ENCODE measurements around the gene PGAP2. TPM values are rescaled to one million over a fixed set of nuclear protein-coding genes. Genes with fewer than 3 reads are reported as not detected.

The PGAP2 gene
- total RNA-seq, 4 donors from 2014 or later = 55.4 to 81.2 (median 66.7) TPM

DNA sequence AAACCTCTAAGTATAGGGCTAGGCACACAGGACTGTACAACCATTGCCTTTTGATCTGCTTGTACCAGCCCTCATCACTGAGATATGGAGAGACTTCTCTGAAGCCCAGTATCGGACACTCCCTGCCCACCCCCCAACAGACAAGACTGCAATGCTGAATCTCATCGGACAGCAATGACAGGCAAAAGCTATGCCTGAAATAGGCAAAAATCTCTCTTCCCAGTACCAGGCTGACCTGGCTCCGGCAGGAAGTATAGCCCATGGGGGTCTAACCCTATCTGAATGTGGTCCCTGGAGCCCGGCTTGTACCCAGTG is 25.9 kb downstream of the PGAP2 start:
- Histone ChIP-seq H3K4me3 (no peak overlapping the region), H3K36me3 (peaks cover 13% of the 10 kb centered on the region), H3K9me3 (no peaks in the 10 kb centered on the region), H3K4me1 (peaks cover 74% of the 10 kb centered on the region), H3K27me3 (no peaks in the 10 kb centered on the region), H3K27ac (no peak overlapping the region)
- DNase-seq (ENCODE audit: low spot score in 2 of 2) = no peak
- 64% methylated on average over 4 of the region's 4 CpGs for WGBS
- TF ChIP-seq, protein P1, sequence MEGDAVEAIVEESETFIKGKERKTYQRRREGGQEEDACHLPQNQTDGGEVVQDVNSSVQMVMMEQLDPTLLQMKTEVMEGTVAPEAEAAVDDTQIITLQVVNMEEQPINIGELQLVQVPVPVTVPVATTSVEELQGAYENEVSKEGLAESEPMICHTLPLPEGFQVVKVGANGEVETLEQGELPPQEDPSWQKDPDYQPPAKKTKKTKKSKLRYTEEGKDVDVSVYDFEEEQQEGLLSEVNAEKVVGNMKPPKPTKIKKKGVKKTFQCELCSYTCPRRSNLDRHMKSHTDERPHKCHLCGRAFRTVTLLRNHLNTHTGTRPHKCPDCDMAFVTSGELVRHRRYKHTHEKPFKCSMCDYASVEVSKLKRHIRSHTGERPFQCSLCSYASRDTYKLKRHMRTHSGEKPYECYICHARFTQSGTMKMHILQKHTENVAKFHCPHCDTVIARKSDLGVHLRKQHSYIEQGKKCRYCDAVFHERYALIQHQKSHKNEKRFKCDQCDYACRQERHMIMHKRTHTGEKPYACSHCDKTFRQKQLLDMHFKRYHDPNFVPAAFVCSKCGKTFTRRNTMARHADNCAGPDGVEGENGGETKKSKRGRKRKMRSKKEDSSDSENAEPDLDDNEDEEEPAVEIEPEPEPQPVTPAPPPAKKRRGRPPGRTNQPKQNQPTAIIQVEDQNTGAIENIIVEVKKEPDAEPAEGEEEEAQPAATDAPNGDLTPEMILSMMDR (IDR thresholded peaks at IDR 0.05) = no peak
- TF ChIP-seq POLR2AphosphoS5 (IDR thresholded peaks at IDR 0.05) (no peak), POLR2A (IDR thresholded peaks at IDR 0.05) (no peak), EP300 (IDR thresholded peaks at IDR 0.05) (no peak)

- no peaks in the 10 kb centered on the region for H3K9me3 ChIP-seq
- no peak overlapping the region for H3K27ac ChIP-seq
- TF ChIP-seq, protein P1 (IDR thresholded peaks at IDR 0.05) = no peak
- TF ChIP-seq POLR2AphosphoS5 (IDR thresholded peaks at IDR 0.05) (no peak), POLR2A (IDR thresholded peaks at IDR 0.05) (no peak), EP300 (IDR thresholded peaks at IDR 0.05) (no peak)
- no peak overlapping the region for H3K4me3 ChIP-seq
- 79% methylated on average over 7 of the region's 7 CpGs for WGBS
- peaks cover 79% of the 10 kb centered on the region for H3K4me1 ChIP-seq
- H3K27me3 ChIP-seq = no peaks in the 10 kb centered on the region
- DNase-seq (ENCODE audit: low spot score in 2 of 2) = peak in 1 of 2 donors; percentile 80
- peaks cover 7% of the 10 kb centered on the region for H3K36me3 ChIP-seq
Measured at GRCh38 chr11:3834664-3835461, 26.5 kb downstream of the PGAP2 start.

DNA sequence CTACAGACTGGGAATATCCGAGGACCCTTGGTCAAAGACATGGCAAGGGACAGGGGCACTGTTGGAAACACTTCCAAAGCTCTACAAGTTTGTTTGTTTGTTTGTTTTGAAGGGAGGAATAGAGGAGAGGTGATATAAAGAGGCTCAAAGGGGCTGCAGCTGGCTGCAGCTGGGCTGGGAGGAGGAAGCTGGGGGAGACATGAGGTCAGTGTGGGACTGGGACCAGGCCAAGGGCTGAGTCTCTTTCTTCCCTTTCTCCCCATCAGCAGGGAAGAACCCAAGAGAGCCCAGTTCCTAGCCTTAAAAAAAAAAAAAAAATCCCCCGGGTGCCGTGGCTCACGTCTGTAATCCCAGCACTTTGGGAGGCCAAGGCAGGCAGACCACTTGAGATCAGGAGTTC is 27.4 kb downstream of the PGAP2 start:
- H3K27ac ChIP-seq = no peak overlapping the region
- H3K36me3 ChIP-seq = peaks cover 4% of the 10 kb centered on the region
- no peak for DNase-seq (ENCODE audit: low spot score in 2 of 2)
- 80% methylated on average over 4 of the region's 4 CpGs for WGBS
- H3K4me3 ChIP-seq = no peak overlapping the region
- no peaks in the 10 kb centered on the region for H3K9me3 ChIP-seq
- TF ChIP-seq POLR2A (IDR thresholded peaks at IDR 0.05) (no peak), POLR2AphosphoS5 (IDR thresholded peaks at IDR 0.05) (no peak), EP300 (IDR thresholded peaks at IDR 0.05) (no peak)
- TF ChIP-seq, protein P1 (IDR thresholded peaks at IDR 0.05) = no peak
- no peaks in the 10 kb centered on the region for H3K27me3 ChIP-seq
- H3K4me1 ChIP-seq = peaks cover 85% of the 10 kb centered on the region

- no peak for DNase-seq (ENCODE audit: low spot score in 2 of 2)
- Histone ChIP-seq H3K9me3 (no peaks in the 10 kb centered on the region), H3K27ac (no peak overlapping the region), H3K4me1 (peaks cover 86% of the 10 kb centered on the region), H3K27me3 (no peaks in the 10 kb centered on the region), H3K36me3 (peaks cover 4% of the 10 kb centered on the region), H3K4me3 (peak overlapping the region; percentile 8)
- 81% methylated on average over 4 of the region's 5 CpGs for WGBS
- TF ChIP-seq, protein P1 (IDR thresholded peaks at IDR 0.05) = no peak
- no peak for TF ChIP-seq POLR2AphosphoS5 (IDR thresholded peaks at IDR 0.05)
- no peak for TF ChIP-seq EP300 (IDR thresholded peaks at IDR 0.05)
- no peak for TF ChIP-seq POLR2A (IDR thresholded peaks at IDR 0.05)
Measured at GRCh38 chr11:3836903-3837302, 28.5 kb downstream of the PGAP2 start.

- Histone ChIP-seq H3K27me3 (no peaks in the 10 kb centered on the region), H3K4me1 (peaks cover 79% of the 10 kb centered on the region), H3K27ac (peak overlapping the region; percentile 14), H3K36me3 (peaks cover 4% of the 10 kb centered on the region), H3K4me3 (peak overlapping the region; percentile 8), H3K9me3 (no peaks in the 10 kb centered on the region)
- DNase-seq (ENCODE audit: low spot score in 2 of 2) = peak in 1 of 2 donors; percentile 78
- TF ChIP-seq EP300 (IDR thresholded peaks at IDR 0.05) (no peak), POLR2A (IDR thresholded peaks at IDR 0.05) (no peak), POLR2AphosphoS5 (IDR thresholded peaks at IDR 0.05) (no peak)
- TF ChIP-seq, protein P1 (IDR thresholded peaks at IDR 0.05) = no peak
- WGBS = 71% methylated on average over 1 of the region's 1 CpG
Measured at GRCh38 chr11:3837793-3838192, 29.4 kb downstream of the PGAP2 start.

All from suprapubic skin (tissue), 4 donors.